ENCODE results near the gene BCL11B. TPM values are rescaled to one million over a fixed set of nuclear protein-coding genes. Genes with fewer than 3 reads are reported as not detected.

The BCL11B gene
- total and polyA plus RNA-seq, 10 of the 15 experiments (the other 5 are each of a cell fraction or from before 2014, with no cell fraction given) = 0.38 to 5.5 (median 1.3) TPM

DNA sequence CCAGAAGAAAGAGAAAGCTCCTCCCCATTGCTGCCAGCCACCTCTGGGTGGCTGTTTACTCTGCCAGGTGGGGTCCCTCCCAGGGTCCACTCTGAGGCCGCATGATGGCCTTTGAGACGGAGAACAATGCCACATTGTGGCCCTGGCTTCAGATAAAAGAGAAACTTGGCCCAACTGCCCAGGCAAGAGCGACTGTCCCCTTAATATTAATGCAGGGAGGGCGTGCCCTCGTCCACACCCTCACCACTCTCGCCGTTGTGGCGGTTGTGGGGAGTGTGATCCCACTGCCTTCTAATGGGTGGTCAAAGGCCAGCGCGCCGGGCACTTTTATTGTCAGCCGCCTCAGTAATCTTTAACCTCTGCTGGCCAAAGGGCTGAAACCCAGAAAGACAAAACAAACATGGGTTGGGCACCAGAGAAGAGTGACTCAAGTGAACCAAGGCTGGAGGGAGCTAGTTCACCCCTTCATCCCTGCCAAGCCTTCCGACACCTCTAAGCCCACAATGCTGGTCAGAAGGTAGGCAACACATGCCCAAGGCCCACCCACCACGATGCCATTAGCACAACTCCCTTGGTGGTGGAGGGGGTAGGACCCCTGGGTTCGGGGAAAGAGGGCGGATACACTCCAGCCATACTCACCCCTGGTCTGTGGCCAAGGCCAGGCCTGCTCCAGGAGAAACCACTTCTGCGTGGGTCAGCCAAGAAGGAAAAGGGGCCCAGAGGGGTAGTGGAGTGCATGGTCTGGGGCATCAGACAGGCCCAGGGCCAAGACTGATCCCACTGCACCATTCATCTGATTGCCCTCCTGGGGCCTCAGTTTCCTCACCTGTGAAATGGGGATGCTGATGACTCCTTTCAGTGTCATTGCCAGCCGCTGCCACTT lies 44.5 kb upstream of the BCL11B start (continued):
- TF ChIP-seq, protein P1, sequence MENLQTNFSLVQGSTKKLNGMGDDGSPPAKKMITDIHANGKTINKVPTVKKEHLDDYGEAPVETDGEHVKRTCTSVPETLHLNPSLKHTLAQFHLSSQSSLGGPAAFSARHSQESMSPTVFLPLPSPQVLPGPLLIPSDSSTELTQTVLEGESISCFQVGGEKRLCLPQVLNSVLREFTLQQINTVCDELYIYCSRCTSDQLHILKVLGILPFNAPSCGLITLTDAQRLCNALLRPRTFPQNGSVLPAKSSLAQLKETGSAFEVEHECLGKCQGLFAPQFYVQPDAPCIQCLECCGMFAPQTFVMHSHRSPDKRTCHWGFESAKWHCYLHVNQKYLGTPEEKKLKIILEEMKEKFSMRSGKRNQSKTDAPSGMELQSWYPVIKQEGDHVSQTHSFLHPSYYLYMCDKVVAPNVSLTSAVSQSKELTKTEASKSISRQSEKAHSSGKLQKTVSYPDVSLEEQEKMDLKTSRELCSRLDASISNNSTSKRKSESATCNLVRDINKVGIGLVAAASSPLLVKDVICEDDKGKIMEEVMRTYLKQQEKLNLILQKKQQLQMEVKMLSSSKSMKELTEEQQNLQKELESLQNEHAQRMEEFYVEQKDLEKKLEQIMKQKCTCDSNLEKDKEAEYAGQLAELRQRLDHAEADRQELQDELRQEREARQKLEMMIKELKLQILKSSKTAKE (IDR thresholded peaks at IDR 0.05; ENCODE audit: low read depth, poor library complexity, severe bottlenecking) = no peak

DNA sequence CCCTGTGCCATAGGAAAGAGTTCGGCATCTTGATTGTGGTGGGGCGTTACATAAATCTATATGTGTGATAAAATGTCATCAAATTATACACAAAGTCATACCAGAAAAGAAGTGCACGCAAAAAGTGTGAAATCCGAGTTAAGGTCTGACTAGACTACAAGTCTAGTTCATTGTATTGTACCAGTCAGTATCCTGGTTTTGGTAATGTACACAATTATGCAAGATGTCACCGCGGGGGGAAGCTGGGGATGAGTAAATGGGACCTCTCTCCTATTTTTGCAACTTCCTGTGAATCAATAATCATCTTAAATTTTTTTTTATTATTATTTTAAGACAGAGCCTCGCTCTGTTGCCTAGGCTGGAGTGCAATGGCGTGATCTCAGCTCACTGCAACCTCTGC lies 43.2 kb upstream of the BCL11B start:
- FAIRE-seq (no peak), DNase-seq (ENCODE audit: low read depth, low spot score) (no peak), ATAC-seq (no peak)
- no peak overlapping the region for H3K4me3 ChIP-seq
- CTCF ChIA-PET = interaction anchor here (1.2 to 1.4 kb wide), 2 partner anchors 73 to 101 kb away, joined by 3 to 4 read pairs; no protein-coding TSS in a partner anchor
- POLR2A ChIA-PET = no interaction called here
- no peaks in the 10 kb centered on the region for H3K9me3 ChIP-seq (replicated peaks; ENCODE audit: control insufficient read depth, insufficient read depth, low read length)
- peaks cover 6% of the 10 kb centered on the region for H3K4me1 ChIP-seq (ENCODE audit: control insufficient read depth, insufficient read depth, low read length)
- H3K27me3 ChIP-seq (replicated peaks in 1 of 2; ENCODE audit: control insufficient read depth in 2 of 2, insufficient read depth in 2 of 2, low read length in 1 of 2) = no peaks in the 10 kb centered on the region; a peak in 1 of 4 replicates
- no peaks in the 10 kb centered on the region for H3K79me2 ChIP-seq (ENCODE audit: control insufficient read depth, insufficient read depth, low read length)
- no peak overlapping the region for H3K4me2 ChIP-seq (ENCODE audit: control insufficient read depth, insufficient read depth)
- whole genome bisulfite sequencing (ENCODE audit: insufficient coverage, insufficient replicate concordance, low lambda C conversion rate, missing lambda C conversion rate) = 8% methylated on average over 8 of the region's 8 CpGs
- RAD21 ChIA-PET (ENCODE audit: unreplicated experiment) = no interaction called here
- no peak overlapping the region for H2AFZ ChIP-seq (ENCODE audit: control insufficient read depth, low read depth, low read length)
- no peaks in the 10 kb centered on the region for H3K36me3 ChIP-seq (ENCODE audit: control insufficient read depth in 2 of 2, insufficient read depth in 2 of 2, low read length in 1 of 2)
- H3K9ac ChIP-seq (ENCODE audit: control insufficient read depth, insufficient read depth, low read length) = no peak overlapping the region
- TF ChIP-seq SIN3A (IDR thresholded peaks at IDR 0.05; ENCODE audit: low read depth, low read length) (no peak), JUNB (IDR thresholded peaks at IDR 0.05) (no peak)
- SMC1A ChIA-PET (ENCODE audit: uncharacterized antibody, unreplicated experiment) = no interaction called here
- in situ Hi-C loops (cut with MboI) (no loop called here), intact Hi-C loops (cut with micrococcal nuclease; ENCODE audit: unreplicated experiment) (no loop called here)
- no peaks in the 10 kb centered on the region for H4K20me1 ChIP-seq (ENCODE audit: control insufficient read depth, insufficient read depth)
- BruUV-seq (replicated peaks) = no TSS peak
- H3K27ac ChIP-seq (ENCODE audit: control insufficient read depth, insufficient read depth) = no peak overlapping the region
